ENCODE data around the gene FOXQ1.

Gene FOXQ1

GRCh38 chr6:1311400-1312202 is at the start of gene FOXQ1:
Gene FOXQ1, plus strand, starts transcription at chr6:1312098. Its CDS starts 607 bp downstream, at chr6:1312705.
- DNase-seq (ENCODE audit: low read depth in 2 of 2), result no peak

GRCh38 chr6:1262704-1263038 is 49.2 kb upstream of the FOXQ1 start:
- DNase-seq (ENCODE audit: low read depth in 2 of 2), result no peak

- DNase-seq (ENCODE audit: low read depth in 2 of 2), result peak; percentile 49
Observed at GRCh38 chr6:1263039-1263849, 48.7 kb upstream of the FOXQ1 start.

- no peak for DNase-seq (ENCODE audit: low read depth in 2 of 2)
Observed at GRCh38 chr6:1263850-1264377, 48.0 kb upstream of the FOXQ1 start.

- DNase-seq (ENCODE audit: low read depth in 2 of 2), result no peak
Observed at GRCh38 chr6:1264619-1265445, 47.1 kb upstream of the FOXQ1 start.

GRCh38 chr6:1266686-1267056 is 45.2 kb upstream of the FOXQ1 start:
- no peak for DNase-seq (ENCODE audit: low read depth in 2 of 2)

GRCh38 chr6:1267057-1267732 is 44.7 kb upstream of the FOXQ1 start:
- no peak for DNase-seq (ENCODE audit: low read depth in 2 of 2)

GRCh38 chr6:1267790-1268762 is 43.8 kb upstream of the FOXQ1 start:
- no peak for DNase-seq (ENCODE audit: low read depth in 2 of 2)

- DNase-seq (ENCODE audit: low read depth in 2 of 2), result no peak
Observed at GRCh38 chr6:1271071-1271763, 40.7 kb upstream of the FOXQ1 start.

GRCh38 chr6:1278061-1278720 is 33.7 kb upstream of the FOXQ1 start:
- DNase-seq (ENCODE audit: low read depth in 2 of 2), result no peak

- no peak for DNase-seq (ENCODE audit: low read depth in 2 of 2)
Observed at GRCh38 chr6:1279065-1279464, 32.8 kb upstream of the FOXQ1 start.

GRCh38 chr6:1280666-1281300 is 31.1 kb upstream of the FOXQ1 start:
- DNase-seq (ENCODE audit: low read depth in 2 of 2), result no peak

GRCh38 chr6:1281746-1282145 is 30.2 kb upstream of the FOXQ1 start:
- DNase-seq (ENCODE audit: low read depth in 2 of 2), result no peak

GRCh38 chr6:1283501-1283900 is 28.4 kb upstream of the FOXQ1 start:
- no peak for DNase-seq (ENCODE audit: low read depth in 2 of 2)

GRCh38 chr6:1285556-1285955 is 26.3 kb upstream of the FOXQ1 start:
- no peak for DNase-seq (ENCODE audit: low read depth in 2 of 2)

GRCh38 chr6:1285956-1286355 is 25.9 kb upstream of the FOXQ1 start:
- DNase-seq (ENCODE audit: low read depth in 2 of 2), result peak; percentile 66 to 73

GRCh38 chr6:1287103-1287591 is 24.8 kb upstream of the FOXQ1 start:
- DNase-seq (ENCODE audit: low read depth in 2 of 2), result peak; percentile 68 to 70

GRCh38 chr6:1290086-1290485 is 21.8 kb upstream of the FOXQ1 start:
- no peak for DNase-seq (ENCODE audit: low read depth in 2 of 2)
